ENCODE measurements around the gene CWC27. TPM values are rescaled to one million over a fixed set of nuclear protein-coding genes. Genes with fewer than 3 reads are reported as not detected.

Gene CWC27
- total RNA-seq, 1 donor from 2014 or later, result 56.6 TPM

DNA sequence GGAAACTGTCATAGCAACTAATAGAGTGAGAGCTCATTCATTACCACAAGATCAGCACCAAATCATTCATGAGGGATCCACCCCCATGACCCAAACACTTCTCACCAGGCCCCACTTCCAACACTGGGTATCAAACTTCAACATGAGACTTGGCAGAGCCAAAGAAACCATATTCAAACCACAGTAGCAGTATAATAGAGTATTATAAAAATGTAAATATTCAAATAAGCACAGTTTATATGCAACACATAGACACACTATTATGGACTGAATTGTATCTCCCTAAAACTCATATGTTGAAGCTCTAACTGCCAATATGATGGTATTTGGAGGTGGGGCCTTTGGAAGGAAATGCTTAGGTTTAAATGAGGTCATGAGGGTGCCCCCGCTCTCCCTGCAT lies 240.5 kb downstream of the CWC27 start:
- H2AFZ ChIP-seq (replicated peaks), result no peak overlapping the region
- H4K20me1 ChIP-seq (ENCODE audit: low read depth), result no peaks in the 10 kb centered on the region
- H3F3A ChIP-seq (ENCODE audit: low read depth), result no peaks in the 10 kb centered on the region
- Mint-ChIP-seq H3K27me3 (ENCODE audit: insufficient read depth, low read depth) (no peaks in the 10 kb centered on the region), H3K27ac (no peak overlapping the region), H3K9me3 (no peaks in the 10 kb centered on the region), H3K36me3 (no peaks in the 10 kb centered on the region), H3K4me3 (no peak overlapping the region), H3K4me1 (no peaks in the 10 kb centered on the region)
- H3K9me3 ChIP-seq (ENCODE audit: low read depth), result no peaks in the 10 kb centered on the region
- no peaks in the 10 kb centered on the region for H3K36me3 ChIP-seq
- no peak for TF ChIP-seq EZH2 (IDR thresholded peaks at IDR 0.05)
- TF ChIP-seq, protein P1, sequence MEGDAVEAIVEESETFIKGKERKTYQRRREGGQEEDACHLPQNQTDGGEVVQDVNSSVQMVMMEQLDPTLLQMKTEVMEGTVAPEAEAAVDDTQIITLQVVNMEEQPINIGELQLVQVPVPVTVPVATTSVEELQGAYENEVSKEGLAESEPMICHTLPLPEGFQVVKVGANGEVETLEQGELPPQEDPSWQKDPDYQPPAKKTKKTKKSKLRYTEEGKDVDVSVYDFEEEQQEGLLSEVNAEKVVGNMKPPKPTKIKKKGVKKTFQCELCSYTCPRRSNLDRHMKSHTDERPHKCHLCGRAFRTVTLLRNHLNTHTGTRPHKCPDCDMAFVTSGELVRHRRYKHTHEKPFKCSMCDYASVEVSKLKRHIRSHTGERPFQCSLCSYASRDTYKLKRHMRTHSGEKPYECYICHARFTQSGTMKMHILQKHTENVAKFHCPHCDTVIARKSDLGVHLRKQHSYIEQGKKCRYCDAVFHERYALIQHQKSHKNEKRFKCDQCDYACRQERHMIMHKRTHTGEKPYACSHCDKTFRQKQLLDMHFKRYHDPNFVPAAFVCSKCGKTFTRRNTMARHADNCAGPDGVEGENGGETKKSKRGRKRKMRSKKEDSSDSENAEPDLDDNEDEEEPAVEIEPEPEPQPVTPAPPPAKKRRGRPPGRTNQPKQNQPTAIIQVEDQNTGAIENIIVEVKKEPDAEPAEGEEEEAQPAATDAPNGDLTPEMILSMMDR (IDR thresholded peaks at IDR 0.05), result no peak
- TF ChIP-seq EZH2phosphoT487 (IDR thresholded peaks at IDR 0.05), result no peak
- no peaks in the 10 kb centered on the region for H3K4me1 ChIP-seq
- no peak overlapping the region for H3K4me2 ChIP-seq
- H3K79me2 ChIP-seq (ENCODE audit: low read depth), result no peaks in the 10 kb centered on the region
- no peak overlapping the region for H3K9ac ChIP-seq
- H3K27me3 ChIP-seq, result no peaks in the 10 kb centered on the region
- H3K27ac ChIP-seq, result no peak overlapping the region
- no peak for DNase-seq (ENCODE audit: low spot score)
- no peak overlapping the region for H3K4me3 ChIP-seq

DNA sequence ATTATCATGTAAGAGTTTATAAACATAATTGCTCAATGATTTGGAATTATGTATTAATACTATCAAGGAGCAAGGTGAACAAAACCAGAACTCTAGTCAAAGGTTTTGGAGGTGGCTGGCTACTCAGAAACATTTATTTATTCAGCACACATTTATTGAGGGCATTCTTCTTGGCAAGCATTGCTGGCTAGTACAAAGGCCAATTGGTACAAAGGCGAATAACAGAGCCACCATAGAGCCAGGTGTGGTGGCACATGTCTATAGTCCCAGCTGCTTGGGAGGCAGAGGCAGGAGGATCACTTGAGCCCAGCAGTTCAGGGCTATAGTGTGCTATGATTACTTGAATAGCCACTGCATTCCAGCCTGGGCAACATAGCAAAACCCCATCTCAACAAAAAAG lies 242.1 kb downstream of the CWC27 start:
- Histone ChIP-seq H3K4me2 (no peak overlapping the region), H3K27me3 (no peaks in the 10 kb centered on the region), H3K4me3 (no peak overlapping the region), H3K79me2 (ENCODE audit: low read depth) (no peaks in the 10 kb centered on the region), H4K20me1 (ENCODE audit: low read depth) (no peaks in the 10 kb centered on the region), H2AFZ (replicated peaks) (no peak overlapping the region), H3K36me3 (no peaks in the 10 kb centered on the region), H3K9me3 (ENCODE audit: low read depth) (no peaks in the 10 kb centered on the region), H3F3A (ENCODE audit: low read depth) (no peaks in the 10 kb centered on the region), H3K4me1 (peaks cover 8% of the 10 kb centered on the region), H3K27ac (no peak overlapping the region), H3K9ac (no peak overlapping the region)
- TF ChIP-seq, protein P1 (IDR thresholded peaks at IDR 0.05), result no peak
- TF ChIP-seq EZH2 (IDR thresholded peaks at IDR 0.05) (no peak), EZH2phosphoT487 (IDR thresholded peaks at IDR 0.05) (no peak)
- H3K9me3 Mint-ChIP-seq, result no peaks in the 10 kb centered on the region
- H3K4me1 Mint-ChIP-seq, result peaks cover 10% of the 10 kb centered on the region
- DNase-seq (ENCODE audit: low spot score), result no peak
- no peak overlapping the region for H3K27ac Mint-ChIP-seq
- H3K27me3 Mint-ChIP-seq (ENCODE audit: insufficient read depth, low read depth), result no peaks in the 10 kb centered on the region
- no peaks in the 10 kb centered on the region for H3K36me3 Mint-ChIP-seq
- no peak overlapping the region for H3K4me3 Mint-ChIP-seq

DNA sequence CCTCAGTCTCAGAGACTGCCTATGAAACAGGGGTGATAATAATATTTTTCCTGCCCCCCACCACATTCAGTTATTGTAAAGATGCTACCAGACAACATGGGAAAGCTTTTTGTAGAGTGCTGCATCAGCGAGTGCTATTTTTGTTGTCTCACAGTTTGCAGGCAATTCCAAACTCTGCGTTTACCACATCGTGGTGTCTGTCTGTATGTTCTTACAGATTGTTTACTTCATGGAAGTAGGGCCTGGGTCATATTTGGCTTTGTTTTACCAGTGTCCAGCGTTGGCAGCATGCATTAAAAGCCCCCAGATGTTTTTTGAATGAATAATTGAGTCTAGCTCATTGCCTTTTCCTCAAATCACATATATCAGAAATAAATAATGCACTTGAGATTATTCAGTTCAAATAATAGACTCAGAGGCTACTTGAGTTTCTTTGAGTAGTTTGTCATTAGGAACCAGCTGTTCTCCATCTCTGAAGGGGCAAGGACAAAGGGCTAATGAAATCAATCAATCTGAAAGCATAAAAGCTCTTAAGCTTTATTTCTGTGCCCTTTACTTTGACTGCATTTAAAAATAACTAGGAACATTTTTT lies 243.7 kb downstream of the CWC27 start:
- Histone ChIP-seq H3K4me1 (peaks cover 12% of the 10 kb centered on the region), H3K9ac (no peak overlapping the region), H3K9me3 (ENCODE audit: low read depth) (no peaks in the 10 kb centered on the region), H3K36me3 (no peaks in the 10 kb centered on the region), H3K4me2 (no peak overlapping the region), H3K27ac (no peak overlapping the region), H3K4me3 (no peak overlapping the region), H2AFZ (replicated peaks) (no peak overlapping the region), H3K27me3 (no peaks in the 10 kb centered on the region), H4K20me1 (ENCODE audit: low read depth) (no peaks in the 10 kb centered on the region), H3K79me2 (ENCODE audit: low read depth) (no peaks in the 10 kb centered on the region), H3F3A (ENCODE audit: low read depth) (no peaks in the 10 kb centered on the region)
- no peak overlapping the region for H3K4me3 Mint-ChIP-seq
- no peak for TF ChIP-seq EZH2phosphoT487 (IDR thresholded peaks at IDR 0.05)
- no peak for TF ChIP-seq EZH2 (IDR thresholded peaks at IDR 0.05)
- TF ChIP-seq, protein P1 (IDR thresholded peaks at IDR 0.05), result no peak
- H3K9me3 Mint-ChIP-seq, result no peaks in the 10 kb centered on the region
- peaks cover 14% of the 10 kb centered on the region for H3K4me1 Mint-ChIP-seq
- no peaks in the 10 kb centered on the region for H3K36me3 Mint-ChIP-seq
- H3K27me3 Mint-ChIP-seq (ENCODE audit: insufficient read depth, low read depth), result no peaks in the 10 kb centered on the region
- no peak for DNase-seq (ENCODE audit: low spot score)
- no peak overlapping the region for H3K27ac Mint-ChIP-seq
